Panc1 (cell line): ENCODE results near the gene EIF5AL1.
"Not testable (repeated sequence)": the region's sequence is repeated elsewhere in the genome, so short reads cannot be mapped to it uniquely, and the experiment has no call there.

Experiments used
- CTCF ChIP-seq: fragments of 450-650 bp; IDR thresholded peaks from 2 replicates; pipeline ENCODE4 v1.5.1; 2017; ENCODE audit warnings: mild to moderate bottlenecking
- POLR2AphosphoS5 ChIP-seq: IDR thresholded peaks from 2 replicates; pipeline ENCODE4 v1.6.1; 2012; ENCODE audit warnings: mild to moderate bottlenecking, low read depth, low read length, moderate library complexity
- REST ChIP-seq, 2 experiments: IDR thresholded peaks; 2 replicates each; pipeline ENCODE4 v1.6.1; 2011 to 2012; ENCODE audit warnings: low read depth in 2 of 2, control low read depth in 1 of 2, low read length in 1 of 2, mild to moderate bottlenecking in 1 of 2, moderate library complexity in 1 of 2; ENCODE audit not compliant: insufficient read depth in 1 of 2
- SIN3A ChIP-seq: IDR thresholded peaks from 2 replicates; pipeline ENCODE4 v1.6.1; 2012; ENCODE audit warnings: low read depth, mild to moderate bottlenecking, low read length, moderate library complexity, borderline replicate concordance; ENCODE audit not compliant: insufficient read depth

- not testable (repeated sequence) for TF ChIP-seq CTCF; SIN3A; POLR2AphosphoS5; REST (IDR thresholded peaks at IDR 0.05; ENCODE audit: insufficient read depth in 1 of 2, low read depth in 2 of 2, low read length in 1 of 2)
These were observed 11.0 kb downstream of the EIF5AL1 start for GRCh38 chr10:79523157-79523853.
